Neuron (in vitro differentiated cells): ENCODE data around the gene IGFBP1.
"Not testable (repeated sequence)": the region's sequence is repeated elsewhere in the genome, so short reads cannot be mapped to it uniquely, and the experiment has no call there.

Source experiments
- H2AFZ ChIP-seq: one replicate; pipeline ENCODE4 v1.6.1; 2013; ENCODE audit warnings: low read depth, mild to moderate bottlenecking, inconsistent platforms, low read length, moderate library complexity
- H3K27me3 ChIP-seq: one replicate; pipeline ENCODE4 v1.6.1; 2013; ENCODE audit warnings: low read length; ENCODE audit not compliant: insufficient read depth
- H3K36me3 ChIP-seq: one replicate; pipeline ENCODE4 v1.6.1; 2013; ENCODE audit warnings: low read length; ENCODE audit not compliant: insufficient read depth
- H3K4me1 ChIP-seq: one replicate; pipeline ENCODE4 v1.6.1; 2013; ENCODE audit warnings: low read length; ENCODE audit not compliant: insufficient read depth
- H3K4me3 ChIP-seq: 2 replicates; pipeline ENCODE4 v1.5.1; 2013; ENCODE audit warnings: mild to moderate bottlenecking, low read length, moderate library complexity
- H3K9me3 ChIP-seq: one replicate; pipeline ENCODE4 v1.6.1; 2013; ENCODE audit warnings: low read length

Gene IGFBP1

GRCh38 chr7:45940237-45940781 lies 52.0 kb downstream of the IGFBP1 start:
- H3K4me1 ChIP-seq, H3K27me3 ChIP-seq, H2AFZ ChIP-seq, H3K4me3 ChIP-seq, H3K9me3 ChIP-seq, H3K36me3 ChIP-seq: not testable (repeated sequence)

DNA sequence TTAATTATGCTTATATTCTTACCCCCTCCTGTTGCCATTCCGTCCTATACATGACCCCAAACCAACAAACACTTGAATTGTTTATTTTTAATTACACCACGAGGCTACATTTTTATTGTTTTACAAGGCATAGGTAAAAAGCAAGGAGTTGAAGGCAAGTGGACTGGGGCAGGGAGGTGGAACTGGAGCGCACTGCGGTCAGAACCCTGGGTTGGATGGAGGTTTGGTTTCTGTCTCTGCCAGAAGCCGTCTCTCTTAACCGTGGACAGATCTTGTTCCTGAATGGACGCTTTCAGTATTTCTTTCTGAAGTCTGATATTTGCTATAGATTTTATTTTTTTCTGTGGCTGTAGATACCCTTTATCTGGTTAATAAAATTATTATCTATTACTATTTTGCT lies 52.7 kb downstream of the IGFBP1 start:
- Histone ChIP-seq H3K4me3 (no peak overlapping the region), H2AFZ (no peak overlapping the region), H3K36me3 (no peaks in the 10 kb centered on the region)

More for the DNA sequence above, 52.7 kb downstream of the IGFBP1 start:
- Histone ChIP-seq H3K4me1 (no peaks in the 10 kb centered on the region), H3K27me3 (no peaks in the 10 kb centered on the region), H3K9me3 (no peaks in the 10 kb centered on the region)
